Large intestine (tissue), 3 donors: ENCODE measurements around the gene TSNAX. TPM values are rescaled to one million over a fixed set of nuclear protein-coding genes. Genes with fewer than 3 reads are reported as not detected.

Experiments
- DNase-seq, 2 donors: peaks; one replicate each; pipeline versions ENCODE4 v3.0.0 to v3.0.0-alpha.2; 2013
- H3K27ac ChIP-seq: one replicate; pipeline ENCODE4 v1.5.1; 2013; ENCODE audit warnings: low read length
- H3K27me3 ChIP-seq: 2 replicates; pipeline ENCODE4 v1.6.1; 2013; ENCODE audit warnings: low read length; ENCODE audit not compliant: control insufficient read depth, insufficient read depth
- H3K36me3 ChIP-seq: 2 replicates; pipeline ENCODE4 v1.6.1; 2013; ENCODE audit warnings: low read length; ENCODE audit not compliant: control insufficient read depth, insufficient read depth
- H3K4me1 ChIP-seq: one replicate; pipeline ENCODE4 v1.6.1; 2013; ENCODE audit warnings: low read length; ENCODE audit not compliant: control insufficient read depth, insufficient read depth
- H3K4me3 ChIP-seq: one replicate; pipeline ENCODE4 v1.5.1; 2013; ENCODE audit warnings: low read length
- H3K9me3 ChIP-seq: one replicate; pipeline ENCODE4 v1.6.1; 2013; ENCODE audit warnings: mild to moderate bottlenecking, low read depth, low read length, moderate library complexity; ENCODE audit not compliant: control insufficient read depth
- WGBS: methylation state at CpG from one replicate; pipeline ENCODE4 v1.1.5; 2013; ENCODE audit warnings: low lambda C conversion rate; ENCODE audit not compliant: insufficient coverage; 5-methylcytosine and 5-hydroxymethylcytosine counted together
- polyA plus RNA-seq: library from polyadenylated mRNA; unstranded; fragments of 120-200 nt; gene quantifications from one replicate; pipeline ENCODE4 v1.2.1, GENCODE V29; 2013

Gene TSNAX
- polyA plus RNA-seq, 1 donor = 38.2 TPM

DNA sequence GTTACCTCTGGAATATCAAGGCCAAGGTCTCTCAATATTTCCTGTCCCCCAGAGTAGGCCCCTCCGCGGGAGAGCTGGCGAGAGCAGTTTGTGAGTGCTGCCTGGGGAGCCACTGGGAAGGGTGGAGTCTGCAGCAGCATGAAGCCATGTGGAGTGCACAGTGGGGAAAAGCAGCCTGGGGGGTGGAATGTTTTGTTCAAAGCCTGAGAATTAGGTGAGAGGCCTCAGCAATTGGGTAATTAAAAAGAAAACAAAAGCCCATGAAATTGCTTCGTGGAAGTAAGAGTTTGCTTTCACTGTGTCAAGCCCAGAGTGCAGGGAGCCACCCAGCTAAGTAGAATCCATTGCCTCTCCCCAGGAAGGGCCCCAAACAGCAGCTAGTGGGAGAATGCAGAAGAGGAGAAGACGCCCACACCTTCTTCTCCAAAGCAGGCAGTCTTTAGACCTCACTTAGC, 67.9 kb downstream of the TSNAX start:
- no peak overlapping the region for H3K27ac ChIP-seq
- DNase-seq = no peak
- WGBS = no CpG with 5 or more reads among the region's 5 CpGs
- no peak overlapping the region for H3K4me3 ChIP-seq
- H3K36me3 ChIP-seq = no peaks in the 10 kb centered on the region
- H3K9me3 ChIP-seq = no peaks in the 10 kb centered on the region
- no peaks in the 10 kb centered on the region for H3K27me3 ChIP-seq
- no peaks in the 10 kb centered on the region for H3K4me1 ChIP-seq

DNA sequence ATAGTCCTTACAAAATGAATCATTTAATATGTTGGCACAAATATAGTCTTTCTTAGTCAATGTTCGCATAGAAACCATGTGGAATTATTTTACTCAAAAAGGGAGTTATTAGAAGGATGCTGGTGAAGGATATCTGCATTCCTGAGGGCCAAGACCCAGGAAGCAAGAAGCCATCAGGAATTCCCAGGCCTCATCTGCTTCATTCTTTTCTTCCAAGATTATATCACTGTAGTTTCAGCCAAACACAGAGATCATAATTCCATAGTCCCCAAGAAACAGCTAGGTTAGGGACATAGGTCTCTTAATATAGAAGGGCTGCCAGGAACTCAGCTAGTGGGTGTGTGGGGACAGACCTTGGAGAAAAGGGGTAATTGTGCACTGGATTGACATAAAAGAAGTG, 69.5 kb downstream of the TSNAX start:
- WGBS = 100% methylated on average over 1 of the region's 1 CpG
- Histone ChIP-seq H3K27me3 (no peaks in the 10 kb centered on the region), H3K36me3 (no peaks in the 10 kb centered on the region), H3K9me3 (no peaks in the 10 kb centered on the region), H3K4me1 (no peaks in the 10 kb centered on the region), H3K4me3 (no peak overlapping the region), H3K27ac (no peak overlapping the region)
- DNase-seq = no peak

DNA sequence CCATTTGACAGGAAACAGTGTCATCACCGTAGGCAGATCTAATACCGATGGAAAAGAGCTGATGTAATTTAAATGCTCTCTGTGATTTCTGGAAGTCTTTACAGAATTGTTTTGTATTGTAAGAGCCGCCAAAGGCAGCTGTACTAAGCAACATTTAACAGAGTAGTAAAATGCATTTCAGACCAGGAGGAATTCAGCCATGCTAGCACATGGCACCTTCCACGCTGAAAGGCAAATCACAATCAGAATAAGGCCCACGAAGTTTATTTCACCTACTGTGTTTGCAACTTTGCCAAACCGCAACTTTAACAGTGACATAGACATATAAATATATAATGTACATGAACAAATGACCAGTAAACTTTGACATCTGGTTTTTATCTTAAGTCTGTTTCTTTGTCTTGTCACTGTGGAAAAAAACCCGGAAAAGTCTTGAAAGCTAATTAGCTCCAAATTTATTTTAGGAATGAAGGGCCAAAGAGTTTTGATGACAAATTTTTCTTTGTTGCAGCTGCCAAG, 72.0 kb downstream of the TSNAX start:
- Histone ChIP-seq H3K4me1 (no peaks in the 10 kb centered on the region), H3K36me3 (no peaks in the 10 kb centered on the region), H3K27me3 (no peaks in the 10 kb centered on the region), H3K4me3 (no peak overlapping the region), H3K9me3 (no peaks in the 10 kb centered on the region), H3K27ac (no peak overlapping the region)
- WGBS = 88% methylated on average over 2 of the region's 7 CpGs
- DNase-seq = peak in 1 of 2 donors; percentile 13

DNA sequence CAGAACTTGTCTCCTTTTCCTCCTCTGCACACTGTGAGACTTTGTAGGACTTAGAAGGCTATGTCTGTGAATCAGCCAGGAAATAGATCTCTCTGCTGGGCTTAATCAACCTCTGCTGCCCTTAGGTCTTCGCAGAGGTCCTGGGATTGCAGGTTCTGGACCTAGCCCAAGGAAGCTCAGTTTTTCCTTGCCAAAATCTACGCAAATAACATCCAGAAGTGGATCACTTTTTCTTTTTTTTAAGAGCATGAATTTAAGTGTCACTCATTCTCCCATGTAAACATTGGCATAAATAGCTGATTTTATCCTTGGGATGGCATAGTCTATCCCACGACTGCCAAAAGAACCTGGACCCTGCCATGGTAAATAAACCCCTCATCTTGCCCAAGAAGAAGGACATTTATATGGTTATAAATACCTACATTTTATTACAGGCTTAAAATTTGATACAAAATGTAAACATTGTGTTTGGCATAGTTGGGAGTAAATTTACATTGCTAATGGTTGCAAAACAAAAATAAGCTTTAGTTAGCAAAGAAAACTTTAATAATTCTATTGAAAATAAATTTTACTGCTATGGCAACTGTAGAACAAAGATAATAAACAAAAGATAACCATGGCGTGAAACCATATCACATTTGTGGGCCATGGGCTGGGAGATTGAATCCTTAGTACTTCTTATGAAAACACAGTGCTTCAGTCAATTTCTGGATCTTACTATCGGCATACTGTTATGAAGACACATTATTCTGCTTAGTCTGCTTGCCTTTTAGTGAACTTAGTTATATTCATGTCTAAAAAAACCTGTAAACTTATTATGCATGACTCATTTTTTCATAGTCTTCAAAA, 73.6 kb downstream of the TSNAX start:
- Histone ChIP-seq H3K27me3 (no peaks in the 10 kb centered on the region), H3K4me3 (no peak overlapping the region), H3K4me1 (no peaks in the 10 kb centered on the region), H3K27ac (no peak overlapping the region), H3K9me3 (no peaks in the 10 kb centered on the region), H3K36me3 (no peaks in the 10 kb centered on the region)
- DNase-seq = no peak
- WGBS = no CpG with 5 or more reads among the region's 5 CpGs

DNA sequence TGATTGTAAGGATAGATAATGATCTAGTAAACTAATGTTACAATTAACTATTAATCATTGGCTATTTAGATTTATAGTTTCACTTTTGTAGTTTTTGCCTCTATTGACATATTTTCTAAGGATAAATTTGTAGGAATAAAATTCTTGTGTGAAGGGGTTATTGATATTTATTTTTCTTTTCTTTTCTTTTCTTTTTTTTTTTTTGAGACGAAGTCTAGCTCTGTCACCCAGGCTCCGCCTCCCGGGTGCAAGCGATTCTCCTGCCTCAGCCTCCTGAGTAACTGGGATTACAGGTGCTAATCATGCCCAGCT, 74.2 kb downstream of the TSNAX start:
- no peak overlapping the region for H3K4me3 ChIP-seq
- no peak overlapping the region for H3K27ac ChIP-seq

DNA sequence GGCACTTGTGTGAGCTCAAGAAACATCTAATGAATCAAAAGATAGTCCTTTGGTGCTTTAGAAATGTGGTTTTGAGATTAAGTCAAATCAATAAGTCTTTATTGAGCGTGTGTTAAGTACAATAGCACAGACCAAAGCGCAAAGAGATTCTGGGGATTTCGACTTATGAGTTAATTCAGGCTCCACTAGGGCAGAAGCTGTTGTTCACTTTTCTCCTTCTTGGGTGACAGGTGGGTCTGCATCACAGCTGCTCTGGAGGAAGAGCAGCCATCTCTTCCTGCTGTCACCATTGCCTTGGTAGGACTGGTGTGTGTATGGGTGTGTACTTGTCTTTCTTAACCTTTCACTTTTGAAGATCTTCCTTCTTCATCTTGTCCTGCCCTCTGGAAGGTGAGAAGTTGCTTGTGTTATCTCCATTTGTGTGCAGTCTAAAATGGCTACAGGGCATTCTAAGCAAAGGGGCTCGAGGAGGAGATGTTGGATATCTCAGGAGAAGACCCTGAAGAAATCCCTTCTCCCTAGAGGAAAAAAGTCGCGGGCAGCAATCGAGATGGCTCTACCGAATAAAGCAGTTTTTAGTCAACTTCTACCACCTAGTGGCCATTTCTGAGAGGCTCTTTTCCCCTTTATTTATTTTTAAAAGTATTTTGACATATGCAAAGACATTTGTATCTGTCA, 75.3 kb downstream of the TSNAX start:
- H3K4me3 ChIP-seq = peak overlapping the region; percentile 36
- DNase-seq = peak in 1 of 2 donors; percentile 68
- no peaks in the 10 kb centered on the region for H3K27me3 ChIP-seq
- no peaks in the 10 kb centered on the region for H3K4me1 ChIP-seq
- no peak overlapping the region for H3K27ac ChIP-seq
- H3K36me3 ChIP-seq = no peaks in the 10 kb centered on the region
- H3K9me3 ChIP-seq = no peaks in the 10 kb centered on the region
- WGBS = 0% methylated on average over 1 of the region's 8 CpGs

More for the DNA sequence above, 74.2 kb downstream of the TSNAX start:
- no peaks in the 10 kb centered on the region for H3K27me3 ChIP-seq
- no peak for DNase-seq
- H3K36me3 ChIP-seq = no peaks in the 10 kb centered on the region
- H3K9me3 ChIP-seq = no peaks in the 10 kb centered on the region
- whole genome bisulfite sequencing = no CpG with 5 or more reads among the region's 4 CpGs
- H3K4me1 ChIP-seq = no peaks in the 10 kb centered on the region

DNA sequence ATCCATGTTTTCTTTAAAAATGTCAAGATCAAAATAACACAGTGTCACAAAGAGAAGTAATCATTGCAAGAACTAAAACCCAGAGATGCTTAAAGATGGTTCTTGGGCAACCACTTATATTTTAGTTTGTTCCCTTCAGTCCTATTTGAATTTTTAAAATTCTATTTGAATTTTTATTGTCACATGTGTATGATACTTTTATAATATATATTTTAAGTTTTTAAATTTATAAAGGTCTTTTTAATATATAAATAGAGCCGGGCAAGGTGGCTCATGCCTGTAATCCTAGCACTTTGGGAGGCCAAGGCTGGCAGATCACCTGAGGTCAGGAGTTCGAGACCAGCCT, 75.8 kb downstream of the TSNAX start:
- no CpG with 5 or more reads among the region's 2 CpGs for WGBS
- no peaks in the 10 kb centered on the region for H3K9me3 ChIP-seq
- no peaks in the 10 kb centered on the region for H3K27me3 ChIP-seq
- H3K4me1 ChIP-seq = no peaks in the 10 kb centered on the region
- H3K36me3 ChIP-seq = no peaks in the 10 kb centered on the region
- H3K4me3 ChIP-seq = no peak overlapping the region
- no peak overlapping the region for H3K27ac ChIP-seq
- no peak for DNase-seq

DNA sequence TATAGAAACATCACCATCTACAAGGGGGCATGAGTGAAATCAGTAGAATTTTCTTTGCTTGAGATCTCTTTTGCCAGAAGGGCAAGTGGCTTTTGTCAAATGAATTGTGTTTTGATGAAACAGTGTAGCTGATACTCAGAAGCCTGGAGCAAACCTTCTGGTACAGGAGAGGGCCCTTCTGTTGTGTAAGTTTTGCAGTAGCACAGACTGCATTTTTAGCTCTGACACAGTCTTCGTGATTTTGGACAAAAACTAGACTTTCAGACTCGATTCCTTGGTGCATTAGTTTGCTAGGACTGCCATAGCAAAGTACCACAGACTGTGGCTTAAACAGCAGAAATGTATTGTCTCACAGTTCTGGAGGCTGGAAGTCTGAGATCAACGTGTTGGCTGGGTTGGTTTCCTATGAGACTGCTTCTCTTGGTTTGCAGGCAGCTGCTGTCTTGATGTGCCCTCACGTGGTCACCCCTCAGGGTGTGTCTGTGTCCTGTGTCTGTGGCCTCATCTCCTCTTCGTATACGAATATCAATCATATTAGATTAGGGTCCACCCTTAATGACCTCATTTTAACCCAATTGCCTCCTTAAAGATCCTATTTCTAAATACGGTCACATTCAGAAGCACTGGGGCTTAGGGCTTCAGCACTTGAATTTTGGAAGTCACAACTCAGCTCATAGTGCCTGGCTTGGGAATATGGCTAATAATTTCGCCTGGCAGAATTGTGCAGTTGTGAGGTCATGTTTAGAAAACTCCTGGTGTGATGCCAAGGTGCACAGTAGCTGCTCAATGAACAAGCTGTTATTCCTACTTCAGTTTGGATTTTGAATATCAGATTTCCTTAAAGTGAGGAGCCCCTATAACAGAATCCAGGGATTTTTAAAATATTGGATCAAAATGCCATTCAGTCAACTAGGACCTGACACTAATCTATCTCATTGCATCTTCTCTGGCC, 77.0 kb downstream of the TSNAX start:
- Histone ChIP-seq H3K27me3 (no peaks in the 10 kb centered on the region), H3K36me3 (no peaks in the 10 kb centered on the region), H3K27ac (no peak overlapping the region), H3K4me1 (no peaks in the 10 kb centered on the region), H3K4me3 (no peak overlapping the region), H3K9me3 (no peaks in the 10 kb centered on the region)
- no peak for DNase-seq
- no CpG with 5 or more reads among the region's 8 CpGs for WGBS

DNA sequence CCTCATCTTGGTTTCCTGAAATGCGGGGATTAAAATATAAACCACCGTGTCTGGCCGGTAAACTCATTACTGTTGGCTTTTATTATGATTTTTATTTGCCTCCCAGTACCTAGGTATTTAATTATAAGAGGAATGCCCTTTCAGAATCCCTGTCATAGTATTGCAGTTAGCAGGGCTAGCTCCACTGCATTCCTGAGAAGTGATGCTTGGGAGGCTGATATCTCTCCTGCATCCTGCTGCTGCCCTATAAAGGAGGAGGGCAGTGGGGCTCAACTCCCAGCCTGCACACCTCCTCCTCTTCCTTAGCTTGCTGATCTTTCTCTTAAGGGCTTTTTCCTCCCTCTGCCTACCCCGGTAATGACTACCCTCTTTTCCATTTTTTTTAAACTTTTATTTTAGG, 78.2 kb downstream of the TSNAX start:
- no peaks in the 10 kb centered on the region for H3K9me3 ChIP-seq
- no peak overlapping the region for H3K4me3 ChIP-seq
- H3K36me3 ChIP-seq = no peaks in the 10 kb centered on the region
- no peak overlapping the region for H3K27ac ChIP-seq
- no peaks in the 10 kb centered on the region for H3K4me1 ChIP-seq
- 40% methylated on average over 1 of the region's 4 CpGs for WGBS
- DNase-seq = no peak
- peaks cover 2% of the 10 kb centered on the region for H3K27me3 ChIP-seq

DNA sequence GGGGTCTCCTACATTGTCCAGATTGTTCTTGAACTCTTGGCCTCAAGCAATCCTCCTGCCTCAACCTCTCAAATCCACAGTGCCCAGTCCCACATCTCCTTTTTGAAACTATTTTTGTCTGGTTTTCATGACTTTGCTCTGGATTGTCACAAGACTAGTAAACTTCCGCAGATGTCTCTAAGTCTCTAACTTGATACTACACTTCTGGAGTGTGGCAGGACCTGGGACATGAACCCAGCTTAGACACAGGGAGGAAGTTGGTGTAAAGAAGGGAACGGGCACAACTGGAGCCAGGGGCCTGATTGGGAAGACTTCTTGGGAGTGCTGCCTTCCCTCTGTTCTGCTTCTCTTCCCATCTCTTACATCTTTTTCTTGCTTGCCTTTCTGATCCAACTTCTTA, 81.9 kb downstream of the TSNAX start:
- no peak overlapping the region for H3K4me3 ChIP-seq
- no peaks in the 10 kb centered on the region for H3K9me3 ChIP-seq
- H3K4me1 ChIP-seq = no peaks in the 10 kb centered on the region
- H3K36me3 ChIP-seq = no peaks in the 10 kb centered on the region
- no peak for DNase-seq
- H3K27ac ChIP-seq = no peak overlapping the region
- no CpG with 5 or more reads among the region's 2 CpGs for WGBS
- H3K27me3 ChIP-seq = peaks cover 2% of the 10 kb centered on the region
